Uterus (tissue), 2 donors: Measurements from ENCODE around the gene NRXN3.

Experiments
- POLR2A ChIP-seq, 2 donors: fragments of 450-650 bp; IDR thresholded peaks; one replicate each; pipeline ENCODE4 v1.6.1; 2016; ENCODE audit warnings: antibody characterized with exemption in 2 of 2, mild to moderate bottlenecking in 1 of 2, moderate library complexity in 1 of 2
- TF ChIP-seq, protein P1 (sequence below), 4 experiments: fragments of 200-600 bp in 2 of 4; fragments of 450-650 bp in 2 of 4; sonication (generic) in 2 of 4; IDR thresholded peaks; one replicate each; pipeline ENCODE4 v1.5.1; 2016 to 2019; ENCODE audit warnings: antibody characterized with exemption in 4 of 4, mild to moderate bottlenecking in 2 of 4, moderate library complexity in 1 of 4

DNA sequence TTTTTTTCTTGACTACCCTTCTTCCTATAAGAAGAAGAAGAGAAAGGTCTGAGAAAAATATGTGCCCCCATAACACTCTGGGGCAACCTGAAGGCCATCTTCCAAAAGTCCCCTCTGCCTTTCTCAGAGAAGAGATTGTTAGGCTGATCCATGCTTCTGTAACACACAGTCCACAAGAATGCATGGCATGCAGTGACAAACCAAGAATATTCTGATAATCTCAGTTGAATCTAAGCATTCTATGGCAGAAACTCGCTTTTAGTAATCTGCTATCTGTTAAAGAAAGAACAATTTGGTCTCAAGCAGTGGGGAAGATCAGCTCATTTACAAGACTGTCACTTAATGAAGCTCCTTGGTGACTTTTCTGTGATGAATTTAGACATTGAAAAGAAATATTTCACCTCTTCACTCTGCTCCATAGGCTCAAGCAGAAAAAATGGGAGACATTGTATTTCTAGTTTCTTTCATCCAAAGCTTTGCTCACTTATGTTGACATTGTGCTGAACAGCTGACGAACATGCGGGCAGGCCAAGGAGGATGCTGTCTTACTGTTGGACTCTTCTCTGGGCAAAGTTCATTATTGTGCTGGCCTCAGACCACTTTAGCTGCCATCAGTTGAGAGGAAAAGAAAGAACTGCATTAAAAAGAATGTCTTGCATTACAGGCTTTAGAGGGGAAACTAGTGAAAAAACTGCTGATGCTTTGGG, 1084.0 kb downstream of the NRXN3 start:
- no peak for TF ChIP-seq POLR2A (IDR thresholded peaks at IDR 0.05)
- TF ChIP-seq, protein P1, sequence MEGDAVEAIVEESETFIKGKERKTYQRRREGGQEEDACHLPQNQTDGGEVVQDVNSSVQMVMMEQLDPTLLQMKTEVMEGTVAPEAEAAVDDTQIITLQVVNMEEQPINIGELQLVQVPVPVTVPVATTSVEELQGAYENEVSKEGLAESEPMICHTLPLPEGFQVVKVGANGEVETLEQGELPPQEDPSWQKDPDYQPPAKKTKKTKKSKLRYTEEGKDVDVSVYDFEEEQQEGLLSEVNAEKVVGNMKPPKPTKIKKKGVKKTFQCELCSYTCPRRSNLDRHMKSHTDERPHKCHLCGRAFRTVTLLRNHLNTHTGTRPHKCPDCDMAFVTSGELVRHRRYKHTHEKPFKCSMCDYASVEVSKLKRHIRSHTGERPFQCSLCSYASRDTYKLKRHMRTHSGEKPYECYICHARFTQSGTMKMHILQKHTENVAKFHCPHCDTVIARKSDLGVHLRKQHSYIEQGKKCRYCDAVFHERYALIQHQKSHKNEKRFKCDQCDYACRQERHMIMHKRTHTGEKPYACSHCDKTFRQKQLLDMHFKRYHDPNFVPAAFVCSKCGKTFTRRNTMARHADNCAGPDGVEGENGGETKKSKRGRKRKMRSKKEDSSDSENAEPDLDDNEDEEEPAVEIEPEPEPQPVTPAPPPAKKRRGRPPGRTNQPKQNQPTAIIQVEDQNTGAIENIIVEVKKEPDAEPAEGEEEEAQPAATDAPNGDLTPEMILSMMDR (IDR thresholded peaks at IDR 0.05), result no peak
